Transverse colon (tissue), 4 donors: ENCODE measurements around the gene SHH. TPM values are rescaled to one million over a fixed set of nuclear protein-coding genes. Genes with fewer than 3 reads are reported as not detected.
A peak's percentile ranks its signal among the peaks of the same experiment; 100 is the strongest.

Source experiments
- DNase-seq: peaks from one replicate; pipeline ENCODE4 v3.0.0-alpha.2; 2019
- H3K27ac ChIP-seq, 4 donors: fragments of 200-600 bp; sonication (generic); 2 replicates each; pipeline ENCODE4 v1.5.1; 2016 to 2018; ENCODE audit warnings: inconsistent platforms in 4 of 4
- H3K27me3 ChIP-seq: fragments of 200-600 bp; sonication (generic); 2 replicates; pipeline ENCODE4 v1.5.1; 2017; ENCODE audit warnings: inconsistent platforms
- H3K36me3 ChIP-seq, 4 donors: fragments of 200-600 bp; sonication (generic); 2 replicates each; pipeline ENCODE4 v1.5.1; 2017 to 2019; ENCODE audit warnings: inconsistent platforms in 4 of 4
- H3K4me1 ChIP-seq, 4 donors: fragments of 200-600 bp; sonication (generic); 2 replicates each; pipeline ENCODE4 v1.5.1; 2017 to 2020; ENCODE audit warnings: inconsistent platforms in 4 of 4
- H3K4me3 ChIP-seq, 4 donors: fragments of 200-600 bp; sonication (generic); 1 replicate in 1 of 4; 2 replicates in 3 of 4; pipeline versions ENCODE4 v1.5.1 to v1.6.1; 2017 to 2019; ENCODE audit warnings: inconsistent platforms in 4 of 4
- H3K9me3 ChIP-seq, 2 donors: fragments of 200-600 bp; sonication (generic); 2 replicates each; pipeline ENCODE4 v1.5.1; 2017 to 2019; ENCODE audit warnings: inconsistent platforms in 2 of 2
- CTCF ChIP-seq, 5 experiments: fragments of 200-600 bp in 3 of 5; fragments of 450-650 bp in 2 of 5; sonication (generic) in 3 of 5; IDR thresholded peaks; 1 replicate in 2 of 5; 2 replicates in 3 of 5; pipeline ENCODE4 v1.5.1; 2016 to 2017; ENCODE audit warnings: antibody characterized with exemption in 5 of 5, inconsistent platforms in 3 of 5, mild to moderate bottlenecking in 2 of 5, moderate library complexity in 1 of 5
- EP300 ChIP-seq: sonication (generic); formaldehyde crosslinking; IDR thresholded peaks from one replicate; pipeline ENCODE4 v1.6.1; 2017; ENCODE audit warnings: antibody characterized with exemption, low read depth
- POLR2A ChIP-seq: fragments of 450-650 bp; IDR thresholded peaks from one replicate; pipeline ENCODE4 v1.6.1; 2016; ENCODE audit warnings: antibody characterized with exemption, mild to moderate bottlenecking, moderate library complexity
- POLR2AphosphoS5 ChIP-seq, 3 donors: sonication (generic); formaldehyde crosslinking; IDR thresholded peaks; one replicate each; pipeline ENCODE4 v1.6.1; 2016; ENCODE audit warnings: antibody characterized with exemption in 3 of 3
- WGBS, 2 donors: methylation state at CpG; one replicate each; pipeline ENCODE4 v1.1.5; 2018; ENCODE audit warnings: low coverage in 1 of 2; 5-methylcytosine and 5-hydroxymethylcytosine counted together
- in situ Hi-C, 4 donors: fragments of 200-750 bp; cut with MboI; loops; one replicate each; pipeline versions ENCODE4 v1.15.0 to v1.15.1; 2017; ENCODE audit warnings: low sequenced_read_pairs in 3 of 4, low pct_ligation_motif_present in 1 of 4, low pct_unique_long_range_greater_than_20kb in 1 of 4
- intact Hi-C: fragments of 100-400 bp; cut with DNase I; formaldehyde crosslinking; loops from one replicate; pipeline ENCODE4 v1.15.1; 2023; ENCODE audit warnings: low total_unique reads
- total RNA-seq, 4 donors: library from RNA; depleted of rRNA; stranded (reverse); fragments of >200 nt; gene quantifications; one replicate each; pipeline ENCODE4 v1.1.0, GENCODE V29; 2016

The SHH gene
- total RNA-seq, 4 donors from 2014 or later, result 0.40 to 3.7 (median 2.0) TPM

GRCh38 chr7:155798673-155799439 is 13.4 kb downstream of the SHH start:
- intact Hi-C loops (no loop called here), in situ Hi-C loops (loop anchor here in 1 of 4 donors (25.0 kb wide), 1 partner anchor 1013 kb away; no protein-coding TSS in a partner anchor)
- no peaks in the 10 kb centered on the region for H3K36me3 ChIP-seq
- no peak overlapping the region for H3K4me3 ChIP-seq
- TF ChIP-seq EP300 (no peak), CTCF (IDR thresholded peaks at IDR 0.05) (no peak), POLR2AphosphoS5 (IDR thresholded peaks at IDR 0.05) (no peak), POLR2A (no peak)
- WGBS, 2 donors, result 59% methylated on average over 13 of the region's 13 CpGs; no CpG with 5 or more reads in 1 of the 2 donors
- no peak overlapping the region for H3K27ac ChIP-seq
- no peaks in the 10 kb centered on the region for H3K9me3 ChIP-seq
- peaks cover 77% of the 10 kb centered on the region for H3K27me3 ChIP-seq
- H3K4me1 ChIP-seq, result peaks cover 0 to 16% (median 14%) of the 10 kb centered on the region in 4 donors
- no peak for DNase-seq

GRCh38 chr7:155797262-155798250 is 14.7 kb downstream of the SHH start:
- peaks cover 64% of the 10 kb centered on the region for H3K27me3 ChIP-seq
- H3K36me3 ChIP-seq, result no peaks in the 10 kb centered on the region
- H3K9me3 ChIP-seq, result no peaks in the 10 kb centered on the region
- H3K27ac ChIP-seq, result no peak overlapping the region
- in situ Hi-C loops, result loop anchor here in 1 of 4 donors (25.0 kb wide), 1 partner anchor 1015 kb away; no protein-coding TSS in a partner anchor
- 69% methylated on average over 30 of the region's 38 CpGs; no CpG with 5 or more reads in 1 of the 2 donors for WGBS, 2 donors
- TF ChIP-seq POLR2AphosphoS5 (IDR thresholded peaks at IDR 0.05), result no peak
- no peak for TF ChIP-seq CTCF (IDR thresholded peaks at IDR 0.05)
- TF ChIP-seq POLR2A, result no peak
- TF ChIP-seq EP300, result no peak
- no peak for DNase-seq
- H3K4me3 ChIP-seq, result no peak overlapping the region
- H3K4me1 ChIP-seq, result peaks cover 0 to 8% (median 8%) of the 10 kb centered on the region in 4 donors
- intact Hi-C loops, result no loop called here

- 42 to 59% methylated on average over 10 to 40 of the region's 60 CpGs for WGBS, 2 donors
- in situ Hi-C loops, result loop anchor here in 1 of 4 donors (25.0 kb wide), 1 partner anchor 1016 kb away; no protein-coding TSS in a partner anchor
- TF ChIP-seq POLR2A (no peak), EP300 (no peak), CTCF (IDR thresholded peaks at IDR 0.05) (peak; percentile 74 to 96 (median 90)), POLR2AphosphoS5 (IDR thresholded peaks at IDR 0.05) (no peak)
Measured at GRCh38 chr7:155796381-155797261, 15.6 kb downstream of the SHH start.

More at GRCh38 chr7:155796381-155797261, 15.6 kb downstream of the SHH start:
- Histone ChIP-seq H3K27ac (no peak overlapping the region), H3K9me3 (no peaks in the 10 kb centered on the region), H3K4me3 (no peak overlapping the region), H3K4me1 (peaks cover 0 to 8% (median 8%) of the 10 kb centered on the region in 4 donors), H3K27me3 (peaks cover 57% of the 10 kb centered on the region), H3K36me3 (no peaks in the 10 kb centered on the region)
- intact Hi-C loops, result no loop called here
- DNase-seq, result peak; percentile 73
